BE2C (cell line): ENCODE data around the gene TGM2.

ENCODE experiments used
- DNase-seq: peaks from one replicate; pipeline ENCODE4 v3.0.0-alpha.2; 2020
- H3K27me3 ChIP-seq: fragments of 250-450 bp; sonication (Bioruptor Pico); 2 replicates; pipeline ENCODE4 v1.5.1; 2020; ENCODE audit warnings: mild to moderate bottlenecking
- H3K36me3 ChIP-seq: fragments of 250-450 bp; sonication (Bioruptor Pico); 2 replicates; pipeline ENCODE4 v1.5.1; 2020; ENCODE audit warnings: mild to moderate bottlenecking
- H3K4me1 ChIP-seq: fragments of 250-450 bp; sonication (Bioruptor Pico); 2 replicates; pipeline ENCODE4 v1.5.1; 2020
- H3K4me3 ChIP-seq: 2 replicates; pipeline ENCODE4 v1.5.1; 2011; ENCODE audit warnings: low read depth, low read length
- H3K9me3 ChIP-seq: fragments of 250-450 bp; sonication (Bioruptor Pico); 2 replicates; pipeline ENCODE4 v1.5.1; 2020
- CTCF ChIP-seq: IDR thresholded peaks from 2 replicates; pipeline ENCODE4 v1.5.1; 2012; ENCODE audit warnings: mild to moderate bottlenecking, low read depth, low read length

TGM2 gene

GRCh38 chr20:38136421-38137245 lies 28.4 kb downstream of the TGM2 start:
- no peaks in the 10 kb centered on the region for H3K27me3 ChIP-seq
- no peaks in the 10 kb centered on the region for H3K36me3 ChIP-seq
- H3K9me3 ChIP-seq: no peaks in the 10 kb centered on the region
- H3K4me3 ChIP-seq: no peak overlapping the region
- TF ChIP-seq CTCF: no peak
- peaks cover 30% of the 10 kb centered on the region for H3K4me1 ChIP-seq
- DNase-seq: no peak

GRCh38 chr20:38135651-38136420 lies 29.2 kb downstream of the TGM2 start:
- no peak for TF ChIP-seq CTCF
- Histone ChIP-seq H3K4me1 (peaks cover 26% of the 10 kb centered on the region), H3K36me3 (no peaks in the 10 kb centered on the region), H3K27me3 (no peaks in the 10 kb centered on the region), H3K4me3 (no peak overlapping the region), H3K9me3 (no peaks in the 10 kb centered on the region)
- no peak for DNase-seq

GRCh38 chr20:38135271-38135650 lies 29.8 kb downstream of the TGM2 start:
- H3K4me3 ChIP-seq: no peak overlapping the region
- no peak for TF ChIP-seq CTCF
- H3K4me1 ChIP-seq: peaks cover 21% of the 10 kb centered on the region
- no peaks in the 10 kb centered on the region for H3K36me3 ChIP-seq
- H3K9me3 ChIP-seq: no peaks in the 10 kb centered on the region
- no peak for DNase-seq
- H3K27me3 ChIP-seq: no peaks in the 10 kb centered on the region

GRCh38 chr20:38134427-38135270 lies 30.4 kb downstream of the TGM2 start:
- no peak for DNase-seq
- no peaks in the 10 kb centered on the region for H3K36me3 ChIP-seq
- H3K4me3 ChIP-seq: no peak overlapping the region
- no peak for TF ChIP-seq CTCF
- H3K27me3 ChIP-seq: no peaks in the 10 kb centered on the region
- H3K9me3 ChIP-seq: no peaks in the 10 kb centered on the region
- peaks cover 14% of the 10 kb centered on the region for H3K4me1 ChIP-seq

- Histone ChIP-seq H3K27me3 (no peaks in the 10 kb centered on the region), H3K36me3 (no peaks in the 10 kb centered on the region), H3K4me3 (no peak overlapping the region), H3K9me3 (no peaks in the 10 kb centered on the region), H3K4me1 (peaks cover 8% of the 10 kb centered on the region)
- TF ChIP-seq CTCF: no peak
- no peak for DNase-seq
Observed at GRCh38 chr20:38133680-38134426, 31.2 kb downstream of the TGM2 start.
